Neutrophil (primary cell): ENCODE measurements around the gene SNAPIN.

ENCODE experiments used
- H3K27ac ChIP-seq: fragments of 200-600 bp; sonication (generic); 2 replicates; pipeline ENCODE4 v1.5.1; 2016; ENCODE audit warnings: mild to moderate bottlenecking, moderate library complexity
- H3K27me3 ChIP-seq: fragments of 200-600 bp; sonication (generic); 2 replicates; pipeline ENCODE4 v1.6.0; 2016; ENCODE audit warnings: mild to moderate bottlenecking
- H3K36me3 ChIP-seq: fragments of 200-600 bp; sonication (generic); 2 replicates; pipeline ENCODE4 v1.5.1; 2017
- H3K4me1 ChIP-seq, 2 experiments: fragments of 200-600 bp in 1 of 2; sonication (generic) in 1 of 2; 1 replicate in 1 of 2; 2 replicates in 1 of 2; pipeline versions ENCODE4 v1.5.1 to v1.6.1; 2013 to 2016; ENCODE audit warnings: low read depth in 1 of 2, low read length in 1 of 2, mild to moderate bottlenecking in 1 of 2, moderate library complexity in 1 of 2; ENCODE audit not compliant: control insufficient read depth in 1 of 2, insufficient read depth in 1 of 2
- H3K4me3 ChIP-seq, 2 experiments: fragments of 200-600 bp in 1 of 2; sonication (generic) in 1 of 2; 1 replicate in 1 of 2; 2 replicates in 1 of 2; pipeline ENCODE4 v1.5.1; 2013 to 2016; ENCODE audit warnings: low read depth in 1 of 2, low read length in 1 of 2, mild to moderate bottlenecking in 1 of 2, moderate library complexity in 1 of 2
- H3K9me3 ChIP-seq: fragments of 200-600 bp; sonication (generic); 2 replicates; pipeline ENCODE4 v1.5.1; 2016
- CTCF ChIP-seq: fragments of 200-600 bp; sonication (generic); IDR thresholded peaks from 2 replicates; pipeline ENCODE4 v1.5.1; 2016; ENCODE audit warnings: antibody characterized with exemption

Gene SNAPIN

GRCh38 chr1:153683854-153684253 is 25.4 kb downstream of the SNAPIN start:
- peaks cover 10% of the 10 kb centered on the region in 2 experiments for H3K4me1 ChIP-seq
- no peak for TF ChIP-seq CTCF
- H3K27me3 ChIP-seq: peaks cover 57% of the 10 kb centered on the region
- H3K27ac ChIP-seq: no peak overlapping the region
- no peaks in the 10 kb centered on the region for H3K9me3 ChIP-seq
- H3K4me3 ChIP-seq: no peak overlapping the region
- H3K36me3 ChIP-seq: no peaks in the 10 kb centered on the region

- Histone ChIP-seq H3K4me1 (no peaks in the 10 kb centered on the region), H3K9me3 (no peaks in the 10 kb centered on the region), H3K27me3 (peaks cover 47% of the 10 kb centered on the region), H3K27ac (no peak overlapping the region), H3K4me3 (no peak overlapping the region), H3K36me3 (no peaks in the 10 kb centered on the region)
- no peak for TF ChIP-seq CTCF
Measured at GRCh38 chr1:153684892-153685291, 26.4 kb downstream of the SNAPIN start.

GRCh38 chr1:153685544-153686340 is 27.2 kb downstream of the SNAPIN start:
- no peaks in the 10 kb centered on the region for H3K4me1 ChIP-seq
- H3K4me3 ChIP-seq: no peak overlapping the region
- no peaks in the 10 kb centered on the region for H3K36me3 ChIP-seq
- peaks cover 38% of the 10 kb centered on the region for H3K27me3 ChIP-seq
- no peaks in the 10 kb centered on the region for H3K9me3 ChIP-seq
- H3K27ac ChIP-seq: no peak overlapping the region
- no peak for TF ChIP-seq CTCF

GRCh38 chr1:153687346-153688125 is 29.0 kb downstream of the SNAPIN start:
- no peaks in the 10 kb centered on the region for H3K9me3 ChIP-seq
- H3K27ac ChIP-seq: no peak overlapping the region
- H3K4me3 ChIP-seq: no peak overlapping the region
- H3K27me3 ChIP-seq: peaks cover 20% of the 10 kb centered on the region
- no peaks in the 10 kb centered on the region for H3K36me3 ChIP-seq
- no peak for TF ChIP-seq CTCF
- H3K4me1 ChIP-seq: no peaks in the 10 kb centered on the region

GRCh38 chr1:153688276-153688675 is 29.8 kb downstream of the SNAPIN start:
- TF ChIP-seq CTCF: no peak
- Histone ChIP-seq H3K27ac (no peak overlapping the region), H3K27me3 (peaks cover 15% of the 10 kb centered on the region), H3K4me1 (no peaks in the 10 kb centered on the region), H3K36me3 (no peaks in the 10 kb centered on the region), H3K4me3 (no peak overlapping the region), H3K9me3 (no peaks in the 10 kb centered on the region)
